Superior temporal gyrus (tissue), 1 donor: ENCODE data around the gene MRPL40.

Source experiments
- DNase-seq: peaks from one replicate; pipeline ENCODE4 v3.0.0-alpha.2; 2016; ENCODE audit errors: extremely low spot score

MRPL40 gene

GRCh38 chr22:19480789-19481188, 48.4 kb downstream of the MRPL40 start:
- DNase-seq = no peak

DNA sequence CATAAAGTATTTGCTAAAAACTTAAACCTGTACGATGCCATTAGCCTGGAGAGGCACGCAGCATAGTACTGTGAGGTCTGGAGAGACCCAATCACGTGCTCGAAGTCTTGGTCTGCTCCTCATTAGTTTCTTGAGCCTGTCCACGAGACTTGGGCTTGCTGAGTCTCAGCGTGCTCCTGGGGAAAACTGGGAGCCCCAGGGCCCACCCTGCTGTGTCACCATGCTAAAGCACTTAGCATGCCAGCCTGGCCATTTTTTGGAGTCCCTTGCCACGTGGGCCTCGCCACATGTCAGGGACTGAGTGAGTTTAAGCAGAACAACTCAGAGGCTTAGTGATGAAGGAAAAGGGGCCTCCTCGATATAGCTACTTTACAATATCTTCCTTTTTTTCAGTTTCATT, 50.0 kb downstream of the MRPL40 start:
- DNase-seq = no peak

DNA sequence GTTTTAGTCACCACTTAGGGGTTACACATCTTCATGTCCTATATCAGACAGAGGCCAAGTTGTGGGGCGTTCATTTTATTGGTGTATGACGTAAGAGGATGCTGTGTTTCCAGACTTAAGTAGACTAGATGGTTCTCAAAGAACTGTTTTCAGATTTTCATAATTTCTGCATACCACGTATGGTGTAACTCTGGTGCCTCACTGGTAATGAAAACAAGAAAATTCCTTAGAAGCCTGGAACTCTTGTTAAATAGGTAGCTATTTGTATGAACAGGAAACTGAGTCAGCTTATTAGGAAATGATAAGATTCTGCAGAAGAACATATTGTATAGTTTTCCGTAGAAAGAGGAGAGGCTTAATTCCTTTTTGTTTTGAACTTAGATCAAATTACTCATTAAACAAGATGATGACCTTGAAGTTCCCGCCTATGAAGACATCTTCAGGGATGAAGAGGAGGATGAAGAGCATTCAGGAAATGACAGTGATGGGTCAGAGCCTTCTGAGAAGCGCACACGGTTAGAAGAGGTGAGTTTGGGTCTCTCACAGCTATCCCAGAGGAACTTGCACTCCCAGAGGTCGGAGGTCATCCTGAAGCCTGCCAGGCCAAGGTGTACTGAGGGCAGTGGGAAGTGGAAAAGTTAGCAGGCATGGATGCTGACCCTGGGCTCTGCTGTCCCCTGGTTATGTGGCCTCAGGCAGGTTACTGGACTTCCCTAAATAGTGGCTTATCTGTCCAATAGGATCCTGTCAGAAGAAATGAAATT, 51.3 kb downstream of the MRPL40 start:
- DNase-seq = no peak
